GM21423 (cell line): Measurements from ENCODE around the gene FXYD6.

Experiments used
- ATAC-seq: cut with Tn5 transposase; IDR thresholded peaks from one replicate; pipeline ENCODE4 v1.9.1; 2021; ENCODE audit warnings: mild to moderate bottlenecking, moderate library complexity; ENCODE audit not compliant: unreplicated experiment

FXYD6 gene

DNA sequence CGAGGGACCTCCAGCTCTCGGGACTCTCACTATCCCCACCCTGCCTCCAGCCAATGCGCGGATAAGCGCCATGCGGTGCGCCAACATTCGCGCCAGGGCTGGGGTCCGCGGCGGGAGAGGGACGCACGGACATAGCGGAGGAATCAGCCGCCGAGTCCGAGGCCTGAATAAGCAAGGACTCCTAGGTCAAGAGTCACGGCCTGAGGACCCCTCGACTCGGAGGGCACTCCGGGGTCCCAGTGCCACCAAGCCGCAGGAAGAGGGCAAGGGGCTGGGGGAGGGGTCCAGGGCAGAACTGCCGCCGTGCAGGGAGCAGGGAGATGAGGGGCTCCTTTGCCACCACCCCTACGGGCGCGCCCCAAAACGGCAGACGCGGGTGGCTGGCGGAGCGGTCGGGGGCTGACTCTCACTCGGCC is 80.0 kb downstream of the FXYD6 start:
- ATAC-seq, result no peak

DNA sequence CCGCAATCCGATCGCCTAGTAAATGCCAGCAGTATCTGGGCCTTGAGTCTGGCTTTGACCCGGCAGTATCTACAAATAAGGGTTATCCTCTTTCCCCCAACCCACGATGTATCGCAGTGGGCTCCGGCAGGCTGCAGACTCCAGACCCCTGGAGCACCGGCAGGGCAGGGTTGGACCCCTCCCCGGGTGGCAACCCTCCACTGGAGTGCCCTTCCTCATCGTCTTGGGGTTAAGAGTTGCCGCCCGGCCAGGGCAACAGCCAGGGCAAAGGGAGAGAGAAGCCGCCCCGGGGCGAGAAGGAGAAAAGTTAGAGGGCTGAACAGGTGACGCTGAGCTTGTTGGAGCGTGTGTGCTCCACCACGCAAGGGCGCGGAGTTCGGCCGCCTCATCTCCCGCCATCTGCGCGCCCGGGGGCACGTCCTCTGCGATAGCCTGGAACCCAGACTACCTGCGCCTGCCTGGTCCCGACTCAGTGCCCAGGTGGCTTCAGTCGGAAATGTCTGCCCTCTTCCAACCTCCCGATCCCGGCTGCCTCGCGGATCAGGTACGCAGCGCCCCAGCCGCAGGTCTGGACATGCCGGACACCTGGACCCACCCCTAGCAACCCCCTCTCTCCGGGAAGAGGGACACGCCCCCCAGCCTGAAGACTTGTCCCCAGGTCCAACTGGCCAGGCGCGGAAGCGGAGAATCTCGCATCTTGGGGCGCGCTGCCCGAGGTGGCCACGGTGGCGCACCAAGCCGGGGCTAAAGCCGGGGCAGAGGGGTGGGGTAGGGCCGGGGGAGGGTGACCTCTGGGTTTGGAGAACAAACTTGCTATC is 80.6 kb downstream of the FXYD6 start:
- ATAC-seq, result no peak

DNA sequence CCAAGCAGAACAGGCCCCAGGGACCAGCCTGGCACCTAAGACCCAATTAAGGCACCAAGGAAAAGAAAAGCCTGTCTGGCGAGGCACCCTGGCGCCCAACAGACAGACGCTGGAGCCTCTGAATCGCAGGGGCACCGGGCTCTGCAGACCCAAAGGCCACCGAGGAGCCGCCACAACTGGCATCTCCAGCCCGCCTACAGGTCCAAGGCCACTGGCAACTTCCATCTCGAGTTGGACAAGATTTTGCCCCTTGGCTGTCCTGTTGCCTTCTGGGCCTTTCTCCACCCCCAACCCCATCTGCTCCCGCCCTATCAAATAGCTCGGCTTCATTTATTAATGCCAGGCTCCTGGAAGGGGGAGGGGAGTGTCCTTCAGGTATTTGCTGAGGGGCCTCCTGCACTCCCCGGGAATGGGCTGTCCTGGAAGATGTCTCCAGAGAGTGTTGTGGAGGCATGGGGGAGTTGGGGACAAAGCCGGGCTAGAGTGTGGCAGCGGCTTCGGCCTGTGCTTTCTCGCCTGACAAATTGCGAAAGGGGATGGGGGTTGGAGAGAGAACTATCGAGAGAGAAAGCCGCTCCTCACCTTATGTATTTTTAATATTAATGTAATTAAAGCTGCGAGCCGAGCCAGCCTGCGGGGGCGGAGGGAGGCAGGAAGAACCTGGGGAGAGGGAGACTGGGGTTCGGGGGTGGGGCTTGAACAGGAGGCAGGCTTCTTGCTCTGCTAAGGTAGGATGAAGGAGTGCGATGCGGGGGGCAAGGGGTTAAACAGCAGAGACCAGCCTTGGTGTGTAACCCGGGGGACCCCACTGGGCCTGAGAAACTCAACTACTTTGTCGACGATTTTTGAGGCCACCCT is 81.5 kb downstream of the FXYD6 start:
- no peak for ATAC-seq

DNA sequence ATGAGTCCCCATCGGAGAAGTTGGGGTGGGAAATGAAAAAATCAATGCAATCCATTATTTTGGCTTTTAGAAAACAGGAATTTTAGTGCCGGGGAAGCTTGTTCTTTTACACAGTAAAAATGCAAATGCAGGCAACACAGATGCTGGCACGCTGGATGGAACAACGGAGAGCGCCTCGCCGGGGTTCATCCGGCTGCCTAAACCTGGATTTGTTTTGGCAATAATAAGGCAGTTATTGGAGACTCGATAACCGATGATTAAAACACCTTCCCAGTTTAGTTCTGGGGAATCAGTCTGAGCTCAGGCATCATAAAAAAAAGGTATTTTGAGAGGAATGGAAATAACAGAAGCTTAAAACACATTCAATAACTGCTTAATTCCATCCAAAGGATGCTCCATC is 82.3 kb downstream of the FXYD6 start:
- ATAC-seq, result no peak

GRCh38 chr11:117793583-117793982 is 82.9 kb downstream of the FXYD6 start:
- no peak for ATAC-seq

- ATAC-seq, result no peak
Measured at GRCh38 chr11:117792992-117793391, 83.5 kb downstream of the FXYD6 start.

- no peak for ATAC-seq
Measured at GRCh38 chr11:117792241-117792640, 84.2 kb downstream of the FXYD6 start.

DNA sequence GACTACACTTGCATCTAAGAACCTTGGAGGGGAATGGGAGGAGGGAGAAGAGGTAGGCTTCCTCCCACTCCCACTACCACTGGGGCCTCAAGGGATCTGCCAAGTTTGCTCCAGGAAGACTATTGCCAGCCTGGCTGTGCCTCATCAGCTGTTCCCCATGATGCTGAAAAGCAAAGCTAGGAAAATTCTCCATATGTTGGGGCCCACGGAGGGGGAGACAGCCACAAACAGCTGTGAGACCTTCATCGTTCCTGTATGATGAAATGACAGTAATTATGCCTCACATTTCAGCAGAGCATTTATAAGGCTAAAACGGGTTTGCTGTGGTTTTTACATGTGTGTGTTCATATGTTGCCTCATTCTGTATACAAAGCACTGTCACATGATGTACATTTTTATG is 86.2 kb downstream of the FXYD6 start:
- ATAC-seq, result no peak

DNA sequence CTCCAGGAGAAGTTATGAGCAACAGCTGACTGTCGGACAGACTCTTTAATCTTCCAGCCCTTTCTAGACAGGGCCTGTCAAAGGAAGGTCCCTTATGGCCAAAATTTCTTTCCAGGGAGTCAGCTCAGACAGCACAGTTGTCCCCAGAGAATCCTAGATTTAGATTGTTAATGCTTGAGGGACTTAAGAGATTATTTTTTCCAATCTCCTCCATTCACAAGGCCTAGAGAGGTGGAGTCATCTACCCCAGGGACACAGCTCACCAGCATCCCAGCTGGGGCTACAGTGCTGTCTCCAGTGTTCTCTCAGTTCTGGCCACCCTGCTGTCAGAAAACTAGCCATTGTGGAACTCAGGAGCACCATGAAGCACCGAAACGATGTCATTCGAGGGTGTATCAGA is 87.2 kb downstream of the FXYD6 start:
- no peak for ATAC-seq
